Activated CD4-positive, CD25-positive, alpha-beta regulatory T cell treated with anti-CD3 and anti-CD28 coated beads, Interleukin-2, amount 50 U/mL, for 24 hours (primary cell): ENCODE results near the gene ATP2B1.
A peak's percentile ranks its signal among the peaks of the same experiment; 100 is the strongest.
"Not testable (repeated sequence)": the region's sequence is repeated elsewhere in the genome, so short reads cannot be mapped to it uniquely, and the experiment has no call there.

ENCODE experiments used
- ATAC-seq, 2 donors: fragments of 150-1000 bp; cut with Tn5 transposase; one replicate each; pipeline ENCODE4 v1.10.0; 2021; ENCODE audit warnings: mild to moderate bottlenecking in 1 of 2, moderate library complexity in 1 of 2

Gene ATP2B1

GRCh38 chr12:89708565-89709156 is at the start of gene ATP2B1:
Gene ATP2B1, minus strand, starts transcription at chr12:89708838. Its CDS starts 52,952 bp downstream, at chr12:89655886.
- peak; percentile 70 to 72 for ATAC-seq

GRCh38 chr12:89757987-89758386 is 49.3 kb upstream of the ATP2B1 start:
- not testable (repeated sequence) for ATAC-seq

- peak; percentile 92 to 94 for ATAC-seq
These were observed 48.2 kb upstream of the ATP2B1 start for GRCh38 chr12:89756585-89757398.

- peak; percentile 6 for ATAC-seq
These were observed 47.6 kb upstream of the ATP2B1 start for GRCh38 chr12:89756194-89756584.

GRCh38 chr12:89753997-89754396 is 45.4 kb upstream of the ATP2B1 start:
- ATAC-seq: no peak

- ATAC-seq: no peak
These were observed 43.7 kb upstream of the ATP2B1 start for GRCh38 chr12:89752341-89752740.

- no peak for ATAC-seq
These were observed 42.0 kb upstream of the ATP2B1 start for GRCh38 chr12:89750389-89751351.

- ATAC-seq: no peak
These were observed 40.2 kb upstream of the ATP2B1 start for GRCh38 chr12:89748791-89749190.

GRCh38 chr12:89745286-89745685 is 36.6 kb upstream of the ATP2B1 start:
- ATAC-seq: no peak

- ATAC-seq: no peak
These were observed 33.8 kb upstream of the ATP2B1 start for GRCh38 chr12:89742337-89743022.

GRCh38 chr12:89740943-89741342 is 32.3 kb upstream of the ATP2B1 start:
- no peak for ATAC-seq

- ATAC-seq: no peak
These were observed 28.4 kb upstream of the ATP2B1 start for GRCh38 chr12:89736995-89737394.

GRCh38 chr12:89733579-89734201 is 25.1 kb upstream of the ATP2B1 start:
- ATAC-seq: peak in 1 of 2 donors; percentile 24

- ATAC-seq: no peak
These were observed 23.9 kb upstream of the ATP2B1 start for GRCh38 chr12:89732522-89732921.

GRCh38 chr12:89731614-89732013 is 23.0 kb upstream of the ATP2B1 start:
- ATAC-seq: no peak

- no peak for ATAC-seq
These were observed 22.5 kb upstream of the ATP2B1 start for GRCh38 chr12:89731089-89731488.

- no peak for ATAC-seq
These were observed 21.4 kb upstream of the ATP2B1 start for GRCh38 chr12:89729946-89730459.

GRCh38 chr12:89723276-89723675 is 14.6 kb upstream of the ATP2B1 start:
- no peak for ATAC-seq

GRCh38 chr12:89721291-89721987 is 12.8 kb upstream of the ATP2B1 start:
- peak in 1 of 2 donors; percentile 48 for ATAC-seq

GRCh38 chr12:89717759-89718523 is 9.3 kb upstream of the ATP2B1 start:
- no peak for ATAC-seq
